RWPE1 (cell line): ENCODE data around the gene MAP3K10.

Source experiments
- CTCF ChIA-PET: fragments of 350-600 bp; sonication (Branson Sonifier 250); formaldehyde crosslinking; extraction: SDS; loops from one replicate; lab custom pipeline; 2021; lab: Yijun Ruan, JAX
- POLR2A ChIA-PET: fragments of 400-600 bp; formaldehyde crosslinking; extraction: SDS; loops from one replicate; lab custom pipeline; 2020; ENCODE audit warnings: antibody characterized with exemption; ENCODE audit not compliant: low non-redundant PET; lab: Yijun Ruan, JAX
- DNase-seq: peaks from one replicate; pipeline ENCODE4 v3.0.0; 2012; ENCODE audit warnings: low spot score
- H3K27ac ChIP-seq: fragments of 450-650 bp; 2 replicates; pipeline ENCODE4 v1.5.1; 2017
- CTCF ChIP-seq: fragments of 450-650 bp; conservative IDR thresholded peaks from 2 replicates; pipeline ENCODE4 v1.5.1; 2017; ENCODE audit warnings: low read depth, mild to moderate bottlenecking

The MAP3K10 gene

GRCh38 chr19:40174092-40174491, 17.1 kb upstream of the MAP3K10 start:
- POLR2A ChIA-PET, result no interaction called here
- no peak for TF ChIP-seq CTCF
- CTCF ChIA-PET, result no interaction called here

GRCh38 chr19:40175820-40176219, 15.4 kb upstream of the MAP3K10 start:
- TF ChIP-seq CTCF, result no peak

More at GRCh38 chr19:40174092-40174491, 17.1 kb upstream of the MAP3K10 start:
- no peak for DNase-seq
- H3K27ac ChIP-seq, result no peak overlapping the region

GRCh38 chr19:40177286-40178070, 13.7 kb upstream of the MAP3K10 start:
- POLR2A ChIA-PET, result no interaction called here
- CTCF ChIA-PET, result no interaction called here
- no peak overlapping the region for H3K27ac ChIP-seq
- no peak for TF ChIP-seq CTCF
- peak; percentile 22 for DNase-seq

More at GRCh38 chr19:40175820-40176219, 15.4 kb upstream of the MAP3K10 start:
- ChIA-PET CTCF (interaction anchor here (1.0 kb wide), 1 partner anchor 10 kb away, joined by 3 read pairs; no protein-coding TSS in a partner anchor), POLR2A (no interaction called here)
- no peak for DNase-seq
- H3K27ac ChIP-seq, result no peak overlapping the region

- TF ChIP-seq CTCF, result no peak
- peak; percentile 46 for DNase-seq
- no peak overlapping the region for H3K27ac ChIP-seq
- CTCF ChIA-PET, result interaction anchor here (0.6 kb wide), 1 partner anchor 918 kb away, joined by 4 read pairs; no protein-coding TSS in a partner anchor
- POLR2A ChIA-PET, result interaction anchor here (0.5 kb wide), 1 partner anchor 415 kb away, joined by 6 read pairs; no protein-coding TSS in a partner anchor
Observed at GRCh38 chr19:40178756-40179155, 12.5 kb upstream of the MAP3K10 start.

- DNase-seq, result no peak
- POLR2A ChIA-PET, result interaction anchor here (0.6 kb wide), 1 partner anchor 27 kb away, joined by 4 read pairs; no protein-coding TSS in a partner anchor
- TF ChIP-seq CTCF, result no peak
- CTCF ChIA-PET, result interaction anchor here (0.6 kb wide), 2 partner anchors 24 to 213 kb away, joined by 3 to 4 read pairs; no protein-coding TSS in a partner anchor
- no peak overlapping the region for H3K27ac ChIP-seq
Observed at GRCh38 chr19:40184273-40184672, 7.0 kb upstream of the MAP3K10 start.

GRCh38 chr19:40191836-40192646, 815 bp downstream of the MAP3K10 start:
- CTCF ChIA-PET, result no interaction called here
- H3K27ac ChIP-seq, result peak overlapping the region; percentile 80
- TF ChIP-seq CTCF, result no peak
- peak; percentile 12 for DNase-seq
- POLR2A ChIA-PET, result no interaction called here
